Trophoblast cell (in vitro differentiated cells and primary cell): ENCODE data around the gene TIMM44.
"Not testable (repeated sequence)": the region's sequence is repeated elsewhere in the genome, so short reads cannot be mapped to it uniquely, and the experiment has no call there.

Experiments
- DNase-seq, 2 donors: peaks; one replicate each; pipeline ENCODE4 v3.0.0-alpha.2; 2016
- H2AFZ ChIP-seq: 2 replicates; pipeline ENCODE4 v1.6.1; 2013; ENCODE audit warnings: low read length, moderate library complexity, mild to moderate bottlenecking; ENCODE audit not compliant: insufficient read depth, poor library complexity
- H2AK5ac ChIP-seq: 2 replicates; pipeline ENCODE4 v1.6.1; 2013; ENCODE audit warnings: mild to moderate bottlenecking, low read length
- H2BK120ac ChIP-seq: 2 replicates; pipeline ENCODE4 v1.6.1; 2013; ENCODE audit warnings: low read length, mild to moderate bottlenecking, moderate library complexity; ENCODE audit not compliant: insufficient read depth, poor library complexity
- H2BK12ac ChIP-seq: 2 replicates; pipeline ENCODE4 v1.6.1; 2013; ENCODE audit warnings: mild to moderate bottlenecking, low read length, moderate library complexity
- H2BK5ac ChIP-seq: 2 replicates; pipeline ENCODE4 v1.6.1; 2013; ENCODE audit warnings: low read length, low read depth, moderate library complexity, mild to moderate bottlenecking; ENCODE audit not compliant: poor library complexity
- H3K14ac ChIP-seq: 2 replicates; pipeline ENCODE4 v1.6.1; 2013; ENCODE audit warnings: mild to moderate bottlenecking, low read length
- H3K18ac ChIP-seq: 2 replicates; pipeline ENCODE4 v1.6.1; 2013; ENCODE audit warnings: mild to moderate bottlenecking, low read length
- H3K23ac ChIP-seq: 2 replicates; pipeline ENCODE4 v1.6.1; 2013; ENCODE audit warnings: low read length
- H3K27ac ChIP-seq: 2 replicates; pipeline ENCODE4 v1.5.1; 2013; ENCODE audit warnings: low read depth, mild to moderate bottlenecking, inconsistent platforms, low read length, moderate library complexity
- H3K27me3 ChIP-seq: 2 replicates; pipeline ENCODE4 v1.6.1; 2013; ENCODE audit warnings: inconsistent platforms, mild to moderate bottlenecking, low read length, moderate library complexity; ENCODE audit not compliant: insufficient read depth
- H3K36me3 ChIP-seq, 2 experiments: 1 replicate in 1 of 2; 2 replicates in 1 of 2; pipeline ENCODE4 v1.6.1; 2013; ENCODE audit warnings: low read length in 2 of 2, mild to moderate bottlenecking in 2 of 2, moderate library complexity in 1 of 2; ENCODE audit not compliant: insufficient read depth in 2 of 2, control insufficient read depth in 1 of 2
- H3K4ac ChIP-seq: 2 replicates; pipeline ENCODE4 v1.6.1; 2013; ENCODE audit warnings: low read depth, mild to moderate bottlenecking, low read length, moderate library complexity
- H3K4me1 ChIP-seq, 2 experiments: 1 replicate in 1 of 2; 2 replicates in 1 of 2; pipeline ENCODE4 v1.6.1; 2013; ENCODE audit warnings: low read length in 2 of 2, mild to moderate bottlenecking in 2 of 2, moderate library complexity in 1 of 2; ENCODE audit not compliant: insufficient read depth in 2 of 2, control insufficient read depth in 1 of 2
- H3K4me2 ChIP-seq: 2 replicates; pipeline ENCODE4 v1.6.1; 2013; ENCODE audit warnings: inconsistent platforms, mild to moderate bottlenecking, low read length, moderate library complexity
- H3K4me3 ChIP-seq: 2 replicates; pipeline ENCODE4 v1.5.1; 2013; ENCODE audit warnings: mild to moderate bottlenecking, low read depth, low read length, inconsistent platforms
- H3K79me1 ChIP-seq: one replicate; pipeline ENCODE4 v1.6.1; 2013; ENCODE audit warnings: low read length
- H3K79me2 ChIP-seq: 2 replicates; pipeline ENCODE4 v1.6.1; 2013; ENCODE audit warnings: low read length, mild to moderate bottlenecking; ENCODE audit not compliant: control insufficient read depth, insufficient read depth, poor library complexity
- H3K9ac ChIP-seq: 2 replicates; pipeline ENCODE4 v1.6.1; 2013; ENCODE audit warnings: mild to moderate bottlenecking, low read length
- H3K9me3 ChIP-seq: 2 replicates; pipeline ENCODE4 v1.6.1; 2013; ENCODE audit warnings: low read depth, mild to moderate bottlenecking, control low read depth, inconsistent platforms, low read length; ENCODE audit not compliant: insufficient read depth
- H4K12ac ChIP-seq: 2 replicates; pipeline ENCODE4 v1.6.1; 2013; ENCODE audit warnings: low read depth, mild to moderate bottlenecking, low read length, moderate library complexity
- H4K8ac ChIP-seq: 2 replicates; pipeline ENCODE4 v1.6.1; 2013; ENCODE audit warnings: low read depth, mild to moderate bottlenecking, low read length, moderate library complexity
- H4K91ac ChIP-seq: one replicate; pipeline ENCODE4 v1.6.1; 2013; ENCODE audit warnings: low read depth, mild to moderate bottlenecking, low read length, moderate library complexity
- WGBS: extraction: QIAGEN DNeasy Blood & Tissue Kit; methylation state at CpG from one replicate; pipeline ENCODE4 v1.1.7; 2013; ENCODE audit warnings: missing lambda C conversion rate; ENCODE audit not compliant: insufficient read length, insufficient coverage; ENCODE audit errors: extremely low coverage; 5-methylcytosine and 5-hydroxymethylcytosine counted together

TIMM44 gene

DNA sequence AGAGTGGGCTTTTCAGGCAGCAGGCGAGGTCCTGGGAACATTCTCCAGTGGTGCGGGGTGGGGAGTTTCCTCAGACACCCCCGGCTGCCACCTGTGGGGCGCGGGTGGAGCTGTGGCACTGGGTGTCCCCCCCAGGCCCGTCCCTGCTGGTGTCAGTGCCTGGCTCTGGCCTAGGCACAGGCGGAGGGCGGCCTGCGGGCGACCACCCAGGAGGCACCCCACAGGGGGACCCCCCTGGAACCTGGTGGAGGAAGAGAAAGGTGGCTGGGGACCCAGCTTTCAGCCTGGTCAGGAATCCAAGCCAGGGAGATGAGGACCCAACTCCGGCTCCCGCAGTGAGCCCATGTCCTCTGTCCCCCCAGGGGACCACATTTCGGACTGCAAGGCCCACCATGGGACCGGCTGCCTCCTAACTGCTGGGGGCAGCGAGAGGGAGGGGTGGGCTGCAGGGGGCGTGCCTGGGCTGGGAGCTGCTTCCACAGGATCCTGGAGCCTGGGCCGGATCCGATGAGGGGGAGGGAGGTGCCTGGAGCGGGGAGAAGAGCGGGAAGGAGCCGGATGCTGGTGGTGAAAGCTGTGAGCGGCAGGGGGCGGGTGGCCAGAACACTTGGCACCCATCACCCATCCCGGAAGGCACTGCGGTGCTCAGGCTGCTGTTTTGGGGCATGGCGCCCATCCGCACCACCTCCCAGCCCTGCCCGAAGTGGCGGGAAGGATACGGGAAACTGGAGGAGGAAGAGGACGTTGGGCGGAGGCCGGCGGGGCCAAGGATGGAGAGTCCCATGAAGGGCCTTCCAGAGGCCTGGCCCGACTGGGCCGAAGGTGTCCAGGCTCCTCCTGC lies 12.0 kb downstream of the TIMM44 start:
- Histone ChIP-seq H3K36me3 (peaks cover 59 to 65% of the 10 kb centered on the region in 2 experiments), H3K9ac (no peak overlapping the region), H2BK120ac (no peak overlapping the region), H3K4me1 (peaks cover 5 to 8% of the 10 kb centered on the region in 2 experiments), H3K79me1 (no peaks in the 10 kb centered on the region), H4K8ac (no peak overlapping the region), H2BK5ac (no peak overlapping the region), H3K27ac (no peak overlapping the region), H3K4me3 (no peak overlapping the region), H4K91ac (no peak overlapping the region), H3K9me3 (no peaks in the 10 kb centered on the region), H4K12ac (no peak overlapping the region), H2BK12ac (no peak overlapping the region), H3K23ac (no peak overlapping the region), H2AK5ac (no peak overlapping the region), H3K4me2 (no peak overlapping the region), H3K79me2 (no peaks in the 10 kb centered on the region), H3K18ac (no peak overlapping the region), H3K14ac (no peak overlapping the region), H2AFZ (no peak overlapping the region), H3K27me3 (no peaks in the 10 kb centered on the region), H3K4ac (no peak overlapping the region)
- no peak for DNase-seq
- no CpG with 5 or more reads among the region's 36 CpGs for WGBS

GRCh38 chr19:7930765-7931164 lies 12.7 kb downstream of the TIMM44 start:
- H2AK5ac ChIP-seq = no peak overlapping the region
- H4K91ac ChIP-seq = no peak overlapping the region
- H4K12ac ChIP-seq = no peak overlapping the region
- H4K8ac ChIP-seq = no peak overlapping the region
- H3K18ac ChIP-seq = no peak overlapping the region
- no peaks in the 10 kb centered on the region for H3K9me3 ChIP-seq
- no peak overlapping the region for H3K23ac ChIP-seq
- no peak overlapping the region for H2BK5ac ChIP-seq
- peaks cover 8 to 11% of the 10 kb centered on the region in 2 experiments for H3K4me1 ChIP-seq
- DNase-seq = no peak
- H3K27me3 ChIP-seq = no peaks in the 10 kb centered on the region
- H3K36me3 ChIP-seq = peaks cover 55 to 59% of the 10 kb centered on the region in 2 experiments
- no CpG with 5 or more reads among the region's 7 CpGs for WGBS
- no peak overlapping the region for H3K27ac ChIP-seq
- H3K79me1 ChIP-seq = peaks cover 2% of the 10 kb centered on the region
- no peak overlapping the region for H2AFZ ChIP-seq
- H3K9ac ChIP-seq = no peak overlapping the region
- H3K4me3 ChIP-seq = no peak overlapping the region
- H3K79me2 ChIP-seq = no peaks in the 10 kb centered on the region
- H2BK120ac ChIP-seq = no peak overlapping the region
- no peak overlapping the region for H2BK12ac ChIP-seq
- H3K4me2 ChIP-seq = no peak overlapping the region
- H3K14ac ChIP-seq = no peak overlapping the region
- H3K4ac ChIP-seq = no peak overlapping the region

DNA sequence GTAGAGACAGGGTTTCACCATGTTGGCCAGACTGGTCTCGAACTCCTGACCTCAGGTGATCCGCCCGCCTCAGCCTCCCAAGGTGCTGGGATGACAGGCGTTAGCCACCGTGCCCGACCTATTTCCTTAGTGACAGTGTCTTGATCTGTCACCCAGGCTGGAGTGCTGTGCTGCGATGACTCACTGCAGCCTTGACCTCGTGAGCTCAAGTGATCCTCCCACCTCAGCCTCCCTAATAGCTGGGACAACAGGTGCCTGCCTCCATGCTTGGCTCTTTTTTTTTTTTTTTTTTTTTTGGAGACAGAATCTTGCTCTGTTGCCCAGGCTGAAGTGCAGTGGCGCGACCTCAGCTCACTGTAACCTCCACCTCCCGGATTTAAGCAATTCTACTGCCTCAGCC lies 13.4 kb downstream of the TIMM44 start:
- not testable (repeated sequence) for H3K9ac ChIP-seq, H3K27ac ChIP-seq, H2BK5ac ChIP-seq, H3K79me2 ChIP-seq, H3K23ac ChIP-seq, H3K14ac ChIP-seq, H3K4ac ChIP-seq, H3K79me1 ChIP-seq, H2AFZ ChIP-seq, H2AK5ac ChIP-seq, H2BK120ac ChIP-seq, H3K27me3 ChIP-seq, H3K4me3 ChIP-seq, H3K18ac ChIP-seq, H3K9me3 ChIP-seq, H4K8ac ChIP-seq, H4K91ac ChIP-seq, H2BK12ac ChIP-seq, H3K4me2 ChIP-seq, H4K12ac ChIP-seq
- Histone ChIP-seq H3K36me3 (peaks cover 49 to 53% of the 10 kb centered on the region in 2 experiments), H3K4me1 (peaks cover 8 to 11% of the 10 kb centered on the region in 2 experiments)
- DNase-seq = peak; percentile 64 to 70
- no CpG with 5 or more reads among the region's 11 CpGs for WGBS

DNA sequence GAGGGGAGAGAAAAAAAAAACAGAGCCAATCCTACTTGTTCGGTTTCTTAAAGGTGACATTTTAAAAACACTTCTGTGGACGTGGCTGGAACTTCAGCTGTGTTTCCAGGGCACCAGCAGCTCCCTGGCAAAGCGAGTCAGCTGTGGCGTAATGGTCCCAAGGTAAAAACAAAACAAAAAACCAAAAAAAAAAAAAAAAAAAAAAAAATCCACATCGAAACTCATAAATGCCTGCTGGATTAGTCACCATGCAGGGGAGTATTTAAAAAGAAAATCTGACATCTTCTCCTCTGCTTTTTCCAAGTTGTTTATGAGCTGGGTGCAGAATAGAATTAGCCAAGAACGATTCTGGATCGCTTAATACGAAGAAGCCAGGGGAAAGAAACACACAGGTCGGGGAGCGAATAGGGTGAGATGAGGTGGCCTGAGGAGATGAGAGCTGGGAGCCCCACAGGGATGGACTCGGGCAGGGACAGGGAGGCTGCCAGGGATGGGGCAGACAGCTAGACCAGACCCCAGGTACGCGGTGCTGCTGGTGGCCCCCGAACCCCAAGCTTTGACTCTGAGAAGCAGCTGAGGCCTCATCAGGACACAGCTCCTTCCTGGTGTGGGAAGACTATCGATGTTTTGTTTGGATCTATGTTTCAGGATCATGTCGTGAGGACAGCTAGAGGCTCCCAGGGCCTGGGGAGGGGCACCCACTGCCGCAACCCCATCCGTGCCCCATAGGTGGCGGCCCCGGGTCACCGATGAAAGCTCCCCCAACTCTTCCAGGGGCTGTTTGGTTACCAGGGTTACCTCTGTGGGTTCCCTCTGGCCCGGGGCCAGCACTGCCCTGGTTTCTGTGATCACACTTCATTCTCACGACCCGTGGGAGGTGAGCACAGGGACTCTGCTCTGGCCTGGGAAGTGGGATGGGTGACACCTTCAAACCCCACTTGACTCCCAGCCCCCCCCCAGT lies 14.4 kb downstream of the TIMM44 start:
- no peak overlapping the region for H3K4me3 ChIP-seq
- H3K4me2 ChIP-seq = no peak overlapping the region
- no peaks in the 10 kb centered on the region for H3K79me2 ChIP-seq
- peak overlapping the region; percentile 24 for H3K27ac ChIP-seq
- peaks cover 2% of the 10 kb centered on the region for H3K79me1 ChIP-seq
- H3K27me3 ChIP-seq = no peaks in the 10 kb centered on the region
- no peak overlapping the region for H4K91ac ChIP-seq
- peak; percentile 62 to 84 for DNase-seq
- no peak overlapping the region for H4K8ac ChIP-seq
- no peak overlapping the region for H2BK120ac ChIP-seq
- no peak overlapping the region for H3K18ac ChIP-seq
- no peak overlapping the region for H2AK5ac ChIP-seq
- H3K4me1 ChIP-seq = peaks cover 8 to 11% of the 10 kb centered on the region in 2 experiments
- H3K9ac ChIP-seq = no peak overlapping the region
- H4K12ac ChIP-seq = no peak overlapping the region
- H3K36me3 ChIP-seq = peaks cover 41 to 45% of the 10 kb centered on the region in 2 experiments
- no peak overlapping the region for H3K4ac ChIP-seq
- no peak overlapping the region for H2BK5ac ChIP-seq
- H3K23ac ChIP-seq = no peak overlapping the region
- no peak overlapping the region for H3K14ac ChIP-seq
- WGBS = no CpG with 5 or more reads among the region's 24 CpGs
- no peak overlapping the region for H2AFZ ChIP-seq
- H3K9me3 ChIP-seq = no peaks in the 10 kb centered on the region
- no peak overlapping the region for H2BK12ac ChIP-seq
